T47D (cell line): Measurements from ENCODE around the gene CHN1.

Experiments
- DNase-seq, 2 experiments: peaks; one replicate each; pipeline versions ENCODE4 v3.0.0 to v3.0.0-alpha.2; 2011 to 2012; ENCODE audit warnings: low read depth in 1 of 2, low spot score in 1 of 2
- JUND ChIP-seq: IDR thresholded peaks from 2 replicates; pipeline ENCODE4 v1.6.1; 2012; ENCODE audit warnings: low read depth
- in situ Hi-C: cut with HindIII; loops from 2 replicates; pipeline ENCODE4 v1.10.0; 2016; ENCODE audit warnings: low sequenced_read_pairs, low pct_unique_long_range_greater_than_20kb

CHN1 gene

DNA sequence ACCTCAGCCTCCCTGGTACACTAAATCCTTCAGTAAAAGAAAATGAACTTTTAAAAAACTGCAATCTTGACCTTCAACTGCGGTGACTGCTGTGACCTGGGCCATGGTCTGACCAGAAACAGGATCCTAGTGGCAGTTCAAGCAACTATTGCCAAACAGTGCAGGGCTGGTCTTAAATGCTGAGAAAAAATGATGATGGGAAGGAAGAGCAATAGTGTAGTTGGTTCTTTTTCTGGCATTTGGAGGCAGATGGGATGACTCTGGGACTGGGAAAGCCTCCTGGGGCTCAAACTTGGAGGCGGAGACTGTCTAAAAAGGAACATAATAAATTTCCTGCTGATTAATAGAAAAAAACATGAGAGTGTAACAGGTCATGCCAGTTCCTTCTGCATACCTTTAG, 45.4 kb downstream of the CHN1 start:
- in situ Hi-C loops: no loop called here
- DNase-seq: no peak
- no peak for TF ChIP-seq JUND

DNA sequence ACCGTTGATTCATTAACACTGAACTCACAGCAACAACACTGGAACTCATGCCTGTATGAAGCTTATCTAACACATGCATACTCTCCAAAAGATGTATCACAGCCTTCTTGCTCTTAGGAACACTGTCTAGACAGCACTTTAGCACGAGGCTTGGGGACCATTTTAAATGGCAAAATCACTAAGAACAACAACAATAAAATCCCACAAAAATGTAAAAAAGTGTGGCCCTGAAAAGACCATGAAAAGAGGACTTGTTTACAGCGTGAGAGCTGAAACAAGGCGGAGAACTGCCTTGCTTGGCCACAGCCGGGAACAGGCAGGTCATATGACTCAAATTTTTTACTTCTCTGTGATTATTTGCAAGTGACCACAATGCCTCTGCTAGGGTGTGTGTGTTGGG, 48.1 kb downstream of the CHN1 start:
- in situ Hi-C loops: no loop called here
- DNase-seq: no peak
- TF ChIP-seq JUND: no peak

DNA sequence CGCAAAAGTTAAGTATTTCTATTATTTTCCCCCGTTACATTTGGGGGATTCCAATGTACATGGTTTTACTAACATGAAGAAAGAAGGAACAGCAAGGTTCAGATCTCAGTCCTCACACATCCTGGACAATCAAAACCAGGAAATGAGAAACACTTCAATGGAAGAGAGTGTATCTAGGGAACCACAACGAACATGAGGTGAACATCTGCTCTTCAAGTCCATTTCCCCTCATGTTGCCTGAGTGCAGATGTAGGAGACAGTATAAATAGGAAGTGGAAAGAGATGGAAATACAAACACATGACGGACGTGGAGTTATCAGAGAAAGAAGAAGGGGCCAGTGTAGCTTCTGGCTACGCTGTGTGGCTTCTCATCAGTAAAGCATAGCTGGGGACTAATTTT, 52.6 kb downstream of the CHN1 start:
- TF ChIP-seq JUND: no peak
- in situ Hi-C loops: no loop called here
- no peak for DNase-seq

DNA sequence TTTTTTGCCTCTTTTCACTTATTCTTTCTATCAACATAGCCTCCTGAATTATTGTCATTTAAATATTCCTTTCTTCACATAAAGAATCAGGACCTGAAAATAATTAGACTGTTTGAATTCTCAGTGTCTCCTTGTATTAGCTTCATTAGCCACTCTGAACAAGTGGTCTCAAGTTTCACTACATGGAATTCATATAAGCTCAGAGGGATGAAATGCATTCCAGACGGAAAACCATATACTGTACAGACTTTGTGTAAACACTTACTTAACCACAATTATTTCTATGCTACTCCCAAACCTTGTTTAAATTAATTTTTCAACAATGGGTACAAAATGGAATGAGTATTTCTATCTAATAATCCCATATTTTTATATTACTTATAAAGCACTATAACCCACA, 53.4 kb downstream of the CHN1 start:
- in situ Hi-C loops: no loop called here

DNA sequence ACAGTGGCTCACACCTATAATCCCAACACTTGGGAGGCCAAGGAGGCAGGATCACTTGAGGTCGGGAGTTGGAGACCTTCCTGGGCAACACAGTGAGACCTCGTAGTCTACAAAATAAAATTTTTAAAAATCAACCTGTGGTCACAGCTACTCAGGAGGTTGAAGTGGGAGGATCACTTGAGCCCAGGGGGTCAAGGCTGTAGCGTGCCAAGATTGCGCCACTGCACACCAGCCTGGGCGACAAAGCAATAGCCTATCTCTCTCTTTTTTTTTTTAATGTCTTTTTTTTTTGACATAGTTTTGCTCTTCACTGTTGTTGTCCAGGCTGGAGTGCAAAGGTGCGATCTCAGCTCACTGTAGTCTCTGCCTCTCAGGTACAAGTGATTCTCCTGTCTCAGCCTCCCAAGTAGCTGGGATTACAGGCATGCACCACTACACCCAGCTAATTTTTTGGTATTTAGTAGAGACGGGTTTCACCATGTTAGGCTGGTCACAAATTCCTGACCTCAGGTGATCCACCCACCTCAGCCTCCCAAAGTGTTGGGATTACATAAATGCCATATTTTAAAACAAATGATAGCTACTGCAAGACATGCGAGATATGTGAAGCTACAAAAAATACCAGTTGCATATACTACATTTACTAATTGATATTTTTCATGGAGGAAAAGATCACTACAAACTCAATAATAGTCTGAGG, 55.0 kb downstream of the CHN1 start:
- TF ChIP-seq JUND: no peak
- in situ Hi-C loops: no loop called here
- no peak for DNase-seq

More for the DNA sequence above, 53.4 kb downstream of the CHN1 start:
- no peak for TF ChIP-seq JUND
- DNase-seq: no peak

DNA sequence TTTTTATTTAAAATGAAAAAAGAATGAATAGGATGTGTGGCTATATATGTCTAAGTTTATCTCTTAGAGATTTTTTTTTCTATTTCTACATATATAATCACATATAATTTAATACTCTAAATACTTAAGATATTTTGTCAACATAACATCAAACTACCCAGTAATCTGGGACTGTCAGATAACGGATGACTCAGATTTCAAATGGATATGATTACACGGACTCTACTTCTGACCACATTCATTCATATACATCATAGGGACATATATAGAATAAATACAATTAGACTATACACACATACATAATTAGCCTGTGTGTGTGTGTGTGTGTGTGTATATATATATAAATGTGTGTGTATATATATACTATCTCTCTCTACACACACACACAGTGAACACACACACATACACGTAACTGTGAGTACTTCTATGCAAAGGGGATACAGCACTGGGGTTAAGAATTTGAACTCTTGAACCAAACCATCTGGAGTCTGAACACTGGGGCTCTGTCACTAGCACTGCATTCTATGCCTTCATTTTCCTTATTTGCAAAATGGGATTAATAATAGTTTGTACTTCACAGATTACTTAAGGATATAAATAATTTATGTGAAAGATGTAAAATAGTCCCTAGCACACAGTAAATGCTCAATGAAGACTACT, 59.5 kb downstream of the CHN1 start:
- no peak for TF ChIP-seq JUND
- in situ Hi-C loops: no loop called here

DNA sequence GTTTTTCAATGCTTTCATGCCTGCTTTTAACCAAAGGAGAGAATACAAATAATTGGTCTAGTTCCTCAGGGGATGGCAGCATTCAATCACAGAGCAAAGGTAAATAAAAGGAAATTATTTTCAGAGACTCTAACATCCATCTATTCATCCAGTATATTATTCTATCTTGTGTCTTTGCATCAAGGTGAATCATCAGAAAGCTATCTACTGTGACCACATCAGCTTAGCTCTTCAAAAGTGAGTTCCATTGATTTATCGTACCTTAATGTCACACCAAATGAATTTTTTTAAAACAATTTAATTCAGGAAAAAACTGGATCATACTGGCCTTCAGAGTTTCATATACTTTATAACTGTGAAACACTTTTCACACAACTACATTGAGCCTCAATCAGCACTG, 66.1 kb downstream of the CHN1 start:
- TF ChIP-seq JUND: no peak
- no peak for DNase-seq
- in situ Hi-C loops: no loop called here

More for the DNA sequence above, 59.5 kb downstream of the CHN1 start:
- no peak for DNase-seq

DNA sequence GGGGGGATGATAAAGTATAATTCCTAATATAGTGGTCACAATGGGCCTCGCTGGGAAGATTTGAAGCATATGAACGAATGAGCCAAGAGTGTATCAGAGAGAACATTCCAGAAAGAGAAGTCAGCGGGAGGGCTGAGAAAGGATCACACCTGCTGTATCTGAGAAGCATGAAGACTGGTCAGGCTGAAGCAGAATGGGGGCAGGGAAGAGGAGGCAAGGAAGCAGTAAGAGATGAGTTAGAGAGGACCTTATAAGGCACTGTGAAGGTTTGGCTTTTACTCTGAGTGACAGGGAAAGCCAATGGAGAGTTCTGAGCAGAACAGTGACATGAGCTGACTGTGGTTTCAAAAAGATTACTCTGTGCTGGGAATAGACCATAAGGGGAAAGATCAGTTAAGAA, 73.5 kb downstream of the CHN1 start:
- in situ Hi-C loops: no loop called here
- TF ChIP-seq JUND: no peak
- no peak for DNase-seq

DNA sequence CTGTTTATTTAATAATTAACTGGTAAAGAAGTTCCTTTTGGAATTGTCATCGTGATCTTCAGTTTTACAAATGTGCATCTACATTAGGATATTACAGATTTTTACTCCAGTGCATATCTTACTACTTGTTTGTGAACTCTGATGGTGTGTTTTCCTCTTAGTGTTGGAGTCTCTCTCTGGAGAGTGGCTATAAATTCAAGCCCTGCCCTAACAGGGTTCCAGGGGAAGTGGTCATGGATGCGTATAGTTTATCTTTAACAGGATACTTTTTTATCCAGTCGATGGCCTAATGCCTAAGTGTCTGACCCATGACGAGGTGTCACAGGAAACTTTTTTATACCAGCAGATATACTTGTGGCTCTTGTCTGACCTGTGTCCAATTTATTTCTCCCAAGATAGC, 75.4 kb downstream of the CHN1 start:
- DNase-seq: no peak
- no peak for TF ChIP-seq JUND
- in situ Hi-C loops: no loop called here

DNA sequence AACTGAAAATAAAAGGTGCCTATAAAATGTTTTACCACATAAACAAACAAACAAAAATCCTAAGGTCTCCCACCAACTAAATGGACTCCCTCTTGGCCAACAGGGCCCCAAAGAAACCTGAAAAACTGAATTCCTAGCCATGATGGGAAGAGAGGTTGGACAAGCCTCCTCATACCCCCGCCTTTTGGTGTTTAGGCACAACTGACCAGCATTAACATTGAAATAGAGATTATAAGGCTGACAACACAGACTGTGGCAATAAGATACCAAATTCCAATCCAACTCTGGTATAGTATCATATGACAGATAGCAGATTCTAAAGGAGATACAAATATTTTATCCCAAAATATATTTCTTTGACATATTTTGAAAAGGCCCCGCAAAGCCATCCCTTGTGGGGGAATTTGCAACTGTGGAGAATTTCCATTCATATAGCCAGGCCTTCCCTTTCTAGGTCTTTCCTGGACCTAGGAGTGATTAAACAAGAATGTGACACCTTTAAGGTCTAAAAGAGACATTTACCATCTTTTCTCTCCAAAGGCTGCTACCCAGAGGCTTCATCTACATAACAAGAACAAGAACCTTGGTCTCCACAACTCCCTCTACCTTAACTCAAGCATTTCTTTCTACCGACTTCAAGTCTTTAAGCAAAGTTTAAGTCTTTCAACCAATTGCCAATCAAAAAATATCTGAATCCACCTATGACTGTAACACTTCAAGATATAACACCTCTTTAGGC, 80.0 kb downstream of the CHN1 start:
- no peak for DNase-seq
- no peak for TF ChIP-seq JUND
- in situ Hi-C loops: no loop called here

DNA sequence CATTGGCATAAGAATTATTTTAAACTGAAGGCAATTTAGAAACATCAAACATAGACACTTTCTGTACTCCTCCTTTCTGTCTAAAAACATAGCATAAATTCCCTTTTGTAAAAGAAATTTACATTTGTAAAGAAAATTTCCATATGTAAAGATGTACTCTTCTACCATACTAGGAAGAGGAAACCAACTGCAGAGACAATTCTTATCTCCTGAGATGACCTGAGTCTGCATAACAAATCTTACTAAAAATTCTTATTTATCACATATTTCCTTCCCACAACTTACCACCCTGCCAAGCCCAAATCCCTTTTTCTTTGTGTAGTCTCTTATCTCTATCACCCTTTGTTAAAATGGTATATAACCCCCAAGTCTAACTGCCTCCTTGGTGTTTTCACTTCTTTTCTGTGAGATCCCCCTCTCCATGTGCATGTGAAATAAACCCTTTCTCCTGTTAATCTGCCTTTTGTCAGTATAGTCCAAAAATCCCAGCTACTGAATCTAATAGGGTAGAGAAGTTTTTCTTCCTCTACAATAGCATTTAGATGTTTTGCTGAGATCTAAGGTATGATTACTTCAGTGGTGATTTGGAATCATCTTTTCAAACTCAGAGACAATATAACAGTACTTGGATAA, 81.0 kb downstream of the CHN1 start:
- no peak for DNase-seq
- in situ Hi-C loops: no loop called here
- no peak for TF ChIP-seq JUND

DNA sequence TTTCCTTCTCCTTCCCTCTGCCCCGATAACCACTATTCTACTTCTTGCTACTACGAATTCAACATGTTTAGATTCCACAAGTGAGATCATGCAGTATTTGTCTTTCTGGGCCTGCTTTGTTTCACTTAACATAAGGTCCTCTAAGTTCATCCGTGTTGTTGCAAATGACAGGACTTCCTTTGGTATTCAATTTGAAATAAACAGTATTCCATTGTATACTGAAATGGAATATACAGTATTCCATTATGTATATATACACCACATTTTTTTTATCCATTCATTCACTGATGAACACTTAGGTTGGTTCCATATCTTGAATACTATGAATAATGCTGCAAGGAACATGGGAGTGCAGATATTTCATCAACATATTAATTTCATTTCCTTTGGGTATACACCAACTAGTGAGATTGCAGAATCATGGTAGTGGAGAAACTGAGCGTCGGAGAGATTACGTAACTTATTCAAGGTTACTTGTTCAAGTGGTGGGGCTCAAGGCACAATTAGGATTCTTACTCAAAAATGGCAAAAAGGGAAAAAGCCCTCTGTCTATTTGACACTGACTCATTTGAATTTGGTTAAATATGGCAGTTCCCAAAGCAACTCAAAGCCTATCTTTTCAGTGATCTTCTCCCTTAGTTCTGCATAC, 85.1 kb downstream of the CHN1 start:
- in situ Hi-C loops: no loop called here
- DNase-seq: no peak
- no peak for TF ChIP-seq JUND

DNA sequence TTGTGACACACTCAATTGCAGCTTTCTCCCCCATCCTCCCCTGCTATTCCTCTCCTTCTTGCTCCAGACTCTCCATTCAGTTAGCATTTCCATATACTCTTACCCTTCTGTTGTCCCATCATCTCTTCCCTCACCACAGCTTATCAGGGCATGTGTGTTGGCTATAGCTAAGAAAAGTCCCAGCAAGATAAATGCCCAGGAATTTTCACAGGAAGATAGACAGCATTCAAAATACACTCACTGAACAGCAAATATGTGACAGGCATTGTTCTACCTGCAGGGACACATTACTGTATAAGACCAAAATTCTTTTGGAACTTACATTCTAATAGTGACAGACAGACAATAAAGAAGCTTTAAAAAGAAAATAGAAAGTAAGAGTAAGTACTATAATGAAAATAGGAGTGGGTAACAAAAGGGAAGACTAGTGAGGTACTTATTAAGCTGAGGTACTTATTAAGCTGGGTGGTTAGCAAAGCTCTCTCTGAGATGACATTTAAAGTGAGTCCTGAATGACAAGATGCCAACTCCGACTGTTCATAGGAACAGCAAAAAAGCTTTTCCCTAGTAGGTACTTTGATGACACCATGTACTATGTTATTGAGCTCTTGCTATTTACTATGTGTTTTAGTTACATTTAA, 86.2 kb downstream of the CHN1 start:
- in situ Hi-C loops: no loop called here
- no peak for TF ChIP-seq JUND
- no peak for DNase-seq
